Peyer's patch (tissue), 4 donors: ENCODE measurements around the gene WDR1.

Experiments used
- CTCF ChIP-seq, 6 experiments: fragments of 450-650 bp in 4 of 6; fragments of 200-600 bp in 2 of 6; sonication (generic) in 1 of 6; IDR thresholded peaks; one replicate each; pipeline ENCODE4 v1.5.1; 2017 to 2019; ENCODE audit warnings: antibody characterized with exemption in 6 of 6, mild to moderate bottlenecking in 3 of 6, moderate library complexity in 1 of 6
- POLR2A ChIP-seq, 2 donors: fragments of 450-650 bp; IDR thresholded peaks; one replicate each; pipeline ENCODE4 v1.5.1; 2017; ENCODE audit warnings: antibody characterized with exemption in 2 of 2, mild to moderate bottlenecking in 2 of 2, moderate library complexity in 2 of 2

DNA sequence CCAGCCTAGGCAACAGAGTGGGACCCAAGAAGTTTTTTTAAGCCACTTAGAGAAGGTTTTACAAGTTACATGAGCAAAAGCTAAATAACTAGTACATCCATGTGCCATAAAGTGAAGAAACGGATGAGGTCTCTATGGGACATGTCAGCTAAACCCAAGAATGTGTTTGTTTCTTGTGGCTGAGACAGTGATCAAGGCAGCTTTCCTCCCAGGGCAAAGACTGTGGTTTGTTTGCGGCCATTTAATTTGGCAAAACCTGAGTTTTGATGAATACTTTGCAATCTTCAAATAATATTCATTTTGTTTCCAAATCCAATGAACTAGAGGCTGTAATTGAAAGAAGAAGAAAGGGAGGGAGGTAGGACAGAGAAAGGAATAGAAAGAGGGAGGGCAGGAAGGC is 50.4 kb downstream of the WDR1 start:
- TF ChIP-seq POLR2A (IDR thresholded peaks at IDR 0.05) (no peak), CTCF (IDR thresholded peaks at IDR 0.05) (no peak)
